ENCODE measurements around the gene KCNH8. TPM values are rescaled to one million over a fixed set of nuclear protein-coding genes. Genes with fewer than 3 reads are reported as not detected.

KCNH8 gene
- total RNA-seq, 1 experiment from 2014 or later = not detected

DNA sequence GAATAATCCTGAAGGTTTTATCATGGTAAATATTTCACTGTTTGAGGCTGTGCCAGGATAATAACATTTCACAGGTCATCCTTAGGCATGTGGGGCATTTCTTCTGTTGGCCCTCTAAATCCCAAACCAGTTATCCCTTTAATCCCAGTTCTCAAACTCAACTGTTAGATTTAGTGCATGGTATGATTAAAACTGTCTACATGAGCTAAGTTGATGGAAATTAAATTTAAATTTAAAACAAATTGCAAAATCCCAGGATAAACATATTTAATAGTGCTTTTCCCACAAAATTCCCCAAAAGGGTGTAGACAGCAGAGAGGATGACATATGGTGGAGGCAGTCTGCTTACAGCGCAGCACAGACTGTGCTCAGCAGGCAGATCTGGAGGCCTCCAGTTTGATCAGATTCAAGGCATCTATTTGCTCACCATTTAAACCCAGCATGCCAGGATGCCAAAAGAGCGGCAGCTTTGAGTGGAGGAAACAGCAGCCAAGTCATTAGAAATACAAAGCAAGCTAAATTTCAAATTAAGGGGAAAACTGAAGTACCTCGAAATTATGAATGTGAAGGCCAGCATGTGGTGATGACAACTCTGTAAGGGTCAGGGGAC lies 325.8 kb downstream of the KCNH8 start:
- Histone ChIP-seq H3K27me3 (no peaks in the 10 kb centered on the region), H3K9me3 (no peaks in the 10 kb centered on the region), H3K4me3 (no peak overlapping the region), H3K36me3 (no peaks in the 10 kb centered on the region)
- no peak for DNase-seq

DNA sequence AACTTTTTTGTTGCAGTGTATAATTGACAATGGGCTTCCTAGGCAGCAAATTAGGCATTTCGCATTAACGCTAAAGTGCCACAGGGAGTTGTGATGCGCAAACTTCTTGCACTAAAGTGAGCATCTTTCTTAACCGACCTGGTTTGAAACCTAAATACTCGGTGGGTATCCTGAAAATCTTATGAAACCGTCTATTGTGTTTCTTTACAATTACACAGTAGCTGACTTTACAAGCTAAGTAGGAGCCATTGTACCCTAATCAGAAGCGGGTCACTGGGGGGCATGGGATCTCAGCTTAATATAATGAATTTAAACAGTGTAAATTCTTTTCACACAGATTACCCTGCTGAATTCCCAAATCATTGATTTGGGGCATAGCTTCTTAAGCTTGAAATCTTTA lies 328.0 kb downstream of the KCNH8 start:
- no peaks in the 10 kb centered on the region for H3K9me3 ChIP-seq
- H3K27me3 ChIP-seq = no peaks in the 10 kb centered on the region
- H3K36me3 ChIP-seq = no peaks in the 10 kb centered on the region
- no peak overlapping the region for H3K4me3 ChIP-seq
- no peak for DNase-seq

DNA sequence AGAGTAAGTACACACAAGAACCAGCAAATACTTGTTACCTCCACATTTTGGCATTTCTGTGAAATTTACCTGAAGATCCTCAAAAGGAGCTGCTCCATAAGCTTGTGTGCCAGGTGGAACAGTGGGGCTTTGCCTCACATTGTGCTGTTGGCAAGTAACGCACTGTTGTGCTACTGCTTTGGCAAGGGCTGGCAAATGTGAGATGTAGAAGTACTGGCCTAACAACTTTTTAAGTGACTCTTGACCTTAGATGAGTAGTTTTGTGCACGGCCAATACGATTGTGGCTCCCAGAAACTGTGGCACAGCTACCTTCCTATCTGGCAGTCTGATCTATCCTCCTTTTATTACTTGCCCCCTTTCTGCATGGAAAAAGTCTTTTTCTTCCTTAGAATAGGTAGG lies 337.0 kb downstream of the KCNH8 start:
- no peak for DNase-seq
- H3K4me3 ChIP-seq = no peak overlapping the region
- no peaks in the 10 kb centered on the region for H3K9me3 ChIP-seq
- H3K27me3 ChIP-seq = no peaks in the 10 kb centered on the region
- H3K36me3 ChIP-seq = no peaks in the 10 kb centered on the region

DNA sequence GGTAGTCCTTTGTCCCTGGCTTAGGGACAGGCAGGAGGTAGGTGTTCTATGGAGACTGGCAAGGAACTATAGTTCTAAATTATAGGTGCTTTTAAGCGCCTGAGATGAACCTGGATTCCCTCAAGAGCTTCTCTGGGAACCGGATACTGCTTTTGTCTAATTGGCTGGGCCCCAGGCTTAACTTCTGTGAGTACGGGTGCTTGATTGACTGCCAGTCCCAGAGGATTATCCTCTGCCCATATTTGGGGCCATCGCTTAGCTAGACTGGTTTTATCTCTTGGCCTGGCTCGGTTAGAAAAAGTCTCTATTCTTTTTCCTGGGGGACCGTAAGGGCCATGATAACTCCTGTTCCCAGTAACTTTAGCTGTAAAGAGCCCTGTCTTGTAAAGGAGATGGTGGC lies 339.1 kb downstream of the KCNH8 start:
- Histone ChIP-seq H3K36me3 (no peaks in the 10 kb centered on the region), H3K9me3 (no peaks in the 10 kb centered on the region), H3K27me3 (no peaks in the 10 kb centered on the region), H3K4me3 (no peak overlapping the region)
- no peak for DNase-seq

DNA sequence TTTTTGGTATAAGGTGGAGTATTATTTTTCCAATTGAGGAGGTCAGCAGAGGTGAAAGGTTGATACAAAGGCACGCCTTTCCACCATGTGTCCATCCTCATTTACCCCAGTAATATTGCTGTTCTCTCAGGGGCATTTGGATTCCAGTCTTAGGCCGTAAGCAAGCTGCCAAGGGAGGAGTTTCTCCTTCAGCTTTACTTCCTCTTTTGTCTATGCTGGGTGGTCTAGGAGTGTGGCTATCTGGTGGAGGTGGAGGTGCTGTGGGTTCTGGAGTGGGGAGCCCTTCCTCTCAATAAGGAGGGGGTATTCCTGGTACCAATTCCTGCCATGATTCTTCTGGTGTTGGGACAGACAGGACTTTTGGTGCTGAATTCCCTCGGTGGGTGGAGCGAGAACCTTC lies 340.6 kb downstream of the KCNH8 start:
- DNase-seq = no peak
- H3K9me3 ChIP-seq = no peaks in the 10 kb centered on the region
- H3K36me3 ChIP-seq = no peaks in the 10 kb centered on the region
- no peak overlapping the region for H3K4me3 ChIP-seq
- no peaks in the 10 kb centered on the region for H3K27me3 ChIP-seq

DNA sequence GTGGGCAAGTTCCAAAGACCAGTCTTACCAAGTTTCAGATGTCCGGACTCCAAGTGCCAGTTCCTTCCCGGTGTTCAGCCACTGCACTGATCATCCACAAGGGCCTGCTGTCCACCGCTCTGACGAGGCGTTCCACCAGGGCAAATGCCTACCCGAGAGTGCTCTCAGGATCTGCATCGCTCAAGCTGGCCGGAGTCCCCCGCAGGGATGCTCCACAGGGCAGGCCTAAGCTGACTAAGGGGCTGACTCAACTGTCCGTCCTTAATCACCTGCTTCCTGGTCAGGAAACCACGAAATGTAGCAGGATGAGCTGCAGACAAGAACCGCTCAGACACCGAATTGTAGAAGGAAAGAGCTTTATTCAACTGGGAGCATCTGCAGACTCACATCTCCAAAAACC lies 341.6 kb downstream of the KCNH8 start:
- Histone ChIP-seq H3K9me3 (no peaks in the 10 kb centered on the region), H3K36me3 (no peaks in the 10 kb centered on the region), H3K27me3 (no peaks in the 10 kb centered on the region), H3K4me3 (no peak overlapping the region)
- no peak for DNase-seq

DNA sequence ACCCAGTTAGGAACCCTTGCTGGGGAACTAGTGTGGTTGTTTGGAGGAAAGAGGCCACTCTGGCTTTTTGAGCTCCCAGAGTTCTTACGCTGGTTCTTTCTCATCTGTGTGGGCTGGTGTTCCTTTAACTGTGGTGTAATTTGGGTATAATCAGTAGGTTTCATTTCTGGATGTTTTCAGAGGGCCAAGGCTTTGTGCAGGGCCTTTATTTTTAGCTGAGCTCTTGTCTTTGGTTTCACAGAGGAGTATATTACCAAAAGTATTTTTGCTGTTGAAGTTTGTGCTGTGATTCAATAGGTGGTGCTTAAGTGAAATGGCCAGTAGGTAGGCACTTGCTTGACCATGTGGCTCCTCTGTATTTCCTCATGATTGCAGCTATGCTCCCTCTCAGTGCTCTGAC lies 357.9 kb downstream of the KCNH8 start:
- Histone ChIP-seq H3K27me3 (no peaks in the 10 kb centered on the region), H3K9me3 (no peaks in the 10 kb centered on the region), H3K4me3 (no peak overlapping the region), H3K36me3 (no peaks in the 10 kb centered on the region)
- no peak for DNase-seq

DNA sequence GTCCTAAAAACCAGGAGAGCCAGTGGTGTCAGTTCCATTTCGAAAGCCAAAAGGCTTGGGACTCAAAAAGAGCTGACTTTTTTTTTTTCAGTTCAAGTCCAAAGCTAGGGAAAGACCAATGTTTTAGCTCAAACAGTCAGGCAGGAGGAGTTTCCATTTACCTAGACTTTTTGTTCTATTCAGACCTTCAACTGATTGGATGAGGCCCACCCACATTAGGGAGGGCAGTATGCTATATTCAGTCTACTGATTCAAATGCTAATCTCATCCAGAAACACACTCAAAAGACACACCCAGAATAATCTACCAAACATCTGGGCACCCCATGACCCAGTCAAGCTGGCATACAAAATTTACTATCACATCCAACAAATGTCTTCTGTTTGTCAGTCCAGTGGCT lies 374.0 kb downstream of the KCNH8 start:
- Histone ChIP-seq H3K4me3 (no peak overlapping the region), H3K9me3 (no peaks in the 10 kb centered on the region), H3K27me3 (no peaks in the 10 kb centered on the region), H3K36me3 (no peaks in the 10 kb centered on the region)
- no peak for DNase-seq

DNA sequence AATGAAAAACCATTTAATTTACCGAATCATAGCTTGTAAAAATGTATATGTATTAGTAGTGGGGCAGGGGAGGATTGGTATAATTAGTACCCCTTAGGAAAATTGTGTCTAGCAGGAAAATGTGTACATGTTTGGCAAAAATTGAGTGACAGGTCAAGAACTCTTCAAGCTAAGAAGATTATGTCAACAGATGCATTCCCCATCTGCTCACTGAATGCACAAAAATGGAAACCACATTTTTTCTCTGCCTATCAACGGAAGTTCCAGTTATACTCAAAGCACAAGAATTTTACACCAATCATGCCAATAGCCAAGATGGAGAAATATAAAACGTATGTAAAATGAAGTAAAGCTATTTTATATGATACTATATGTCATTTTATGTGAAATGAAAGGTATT lies 377.8 kb downstream of the KCNH8 start:
- Histone ChIP-seq H3K36me3 (no peaks in the 10 kb centered on the region), H3K4me3 (no peak overlapping the region), H3K9me3 (no peaks in the 10 kb centered on the region), H3K27me3 (no peaks in the 10 kb centered on the region)
- DNase-seq = no peak

DNA sequence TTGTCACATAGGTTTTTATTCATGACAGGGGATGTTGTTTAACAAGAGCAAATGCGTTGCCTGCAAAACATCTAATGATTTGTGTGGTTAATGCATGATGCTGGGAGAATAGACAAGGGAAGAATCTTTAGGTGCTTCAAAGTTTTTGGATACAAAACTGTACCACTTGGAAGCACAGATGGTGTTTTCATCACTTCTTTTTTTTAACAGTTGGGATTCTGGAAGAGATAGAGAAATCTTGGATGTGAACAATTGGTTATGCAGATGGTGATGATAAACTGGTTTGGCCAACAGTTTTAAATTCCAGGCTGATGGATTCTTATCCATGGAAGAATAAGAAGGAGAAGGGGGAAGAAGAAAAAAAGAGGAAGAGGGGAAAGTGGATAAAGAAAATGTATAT lies 379.4 kb downstream of the KCNH8 start:
- Histone ChIP-seq H3K9me3 (no peaks in the 10 kb centered on the region), H3K4me3 (no peak overlapping the region), H3K27me3 (no peaks in the 10 kb centered on the region), H3K36me3 (no peaks in the 10 kb centered on the region)
- DNase-seq = no peak

DNA sequence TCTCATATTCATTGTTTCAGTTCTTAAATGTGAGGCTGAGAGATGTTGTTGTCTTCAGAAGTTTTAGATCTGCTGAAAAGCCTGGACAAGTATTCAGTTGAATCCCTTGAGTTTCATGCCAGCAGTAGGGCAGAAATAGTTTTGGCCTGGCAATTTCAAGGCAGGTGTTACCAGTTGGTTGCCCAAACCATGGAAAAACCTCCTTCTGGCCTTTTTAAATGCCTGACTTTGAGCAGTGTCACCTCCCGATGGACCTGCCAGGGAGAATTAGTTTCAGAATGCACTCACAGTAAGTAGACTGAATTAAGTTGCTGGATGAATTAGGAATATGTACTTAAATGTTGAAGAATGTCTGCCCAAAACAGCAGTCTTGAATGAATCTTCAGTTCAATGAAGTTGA lies 383.1 kb downstream of the KCNH8 start:
- no peaks in the 10 kb centered on the region for H3K9me3 ChIP-seq
- no peaks in the 10 kb centered on the region for H3K36me3 ChIP-seq
- DNase-seq = no peak
- no peak overlapping the region for H3K4me3 ChIP-seq
- no peaks in the 10 kb centered on the region for H3K27me3 ChIP-seq

DNA sequence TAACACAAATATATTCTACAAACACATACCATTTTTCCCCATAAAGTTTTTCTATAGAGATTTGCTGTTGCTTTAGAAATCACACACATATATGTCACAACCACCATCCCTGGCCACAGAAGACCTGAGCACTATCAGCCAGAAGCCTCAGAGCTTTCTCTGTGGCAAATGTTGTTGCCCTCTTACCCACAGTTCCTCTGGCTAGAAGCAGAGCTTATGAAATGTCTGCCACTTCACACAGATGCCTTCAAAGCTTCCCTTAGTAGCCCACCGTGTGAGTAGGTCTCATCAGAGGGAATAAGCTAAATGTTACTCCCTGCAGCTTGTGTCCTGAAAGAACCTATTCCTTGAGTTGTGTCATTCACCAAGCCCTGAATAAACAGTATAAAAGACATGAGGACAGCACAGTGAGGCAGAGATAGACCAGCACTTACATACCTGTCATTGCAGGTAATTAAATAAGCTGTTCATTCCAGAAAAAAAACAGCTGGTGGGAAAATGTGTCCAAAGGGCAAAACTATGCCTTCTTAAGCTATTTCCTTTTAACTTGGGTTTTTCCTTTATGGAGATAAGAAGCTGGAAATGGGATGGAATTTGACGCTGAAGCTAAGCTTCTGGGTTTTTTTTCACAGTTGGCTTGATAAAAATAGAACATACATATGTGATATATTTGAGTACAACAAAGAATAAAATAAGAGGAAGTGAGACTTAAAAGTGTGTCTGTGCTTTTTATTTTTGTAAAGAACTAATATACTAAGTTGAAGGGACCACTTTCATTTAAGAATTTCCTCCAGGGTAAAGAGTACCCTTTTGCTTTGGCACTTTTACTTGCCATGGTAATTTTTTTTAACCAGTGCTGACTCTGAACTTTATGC lies 391.4 kb downstream of the KCNH8 start:
- DNase-seq = no peak
- Histone ChIP-seq H3K4me3 (no peak overlapping the region), H3K9me3 (no peaks in the 10 kb centered on the region), H3K36me3 (no peaks in the 10 kb centered on the region), H3K27me3 (no peaks in the 10 kb centered on the region)

DNA sequence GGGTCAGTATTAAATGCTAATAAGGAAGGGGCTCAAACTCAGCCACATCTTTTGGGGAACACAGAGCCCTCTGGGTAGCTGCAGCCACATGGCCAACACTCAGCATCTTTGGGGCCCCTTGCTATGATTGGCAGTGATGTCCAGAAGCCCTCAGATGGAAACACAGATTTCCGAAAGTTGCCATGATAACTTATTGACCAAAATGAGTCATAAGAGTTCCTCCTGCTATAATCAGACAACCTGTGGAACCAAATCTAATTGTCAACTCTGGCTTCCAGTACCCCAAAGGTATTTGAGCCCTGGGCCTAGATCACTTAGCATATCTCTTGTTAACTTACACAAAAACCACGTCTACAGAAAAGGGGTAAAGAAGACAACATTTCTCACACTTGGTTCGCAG lies 392.2 kb downstream of the KCNH8 start:
- DNase-seq = no peak
- no peaks in the 10 kb centered on the region for H3K36me3 ChIP-seq
- H3K9me3 ChIP-seq = no peaks in the 10 kb centered on the region
- H3K27me3 ChIP-seq = no peaks in the 10 kb centered on the region
- no peak overlapping the region for H3K4me3 ChIP-seq

DNA sequence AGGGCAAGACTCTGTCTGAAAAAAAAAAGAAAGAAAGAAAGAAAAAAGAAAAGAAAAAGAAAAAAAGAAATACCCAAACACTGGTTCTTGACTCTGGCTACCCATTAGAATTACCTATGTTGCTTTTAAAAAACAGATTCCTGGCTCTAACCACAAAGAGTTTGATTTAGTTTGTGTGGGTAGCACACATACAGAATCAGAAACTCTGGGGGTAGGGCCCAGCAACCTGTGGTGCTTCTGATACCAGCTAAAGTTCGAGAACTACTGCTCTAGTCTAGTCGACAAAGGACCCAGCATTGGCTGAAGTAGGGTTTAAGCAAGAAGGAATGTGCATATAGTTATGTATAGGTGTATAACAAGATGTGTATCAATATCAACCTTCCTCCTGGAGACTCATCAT lies 393.0 kb downstream of the KCNH8 start:
- Histone ChIP-seq H3K9me3 (no peaks in the 10 kb centered on the region), H3K4me3 (no peak overlapping the region), H3K27me3 (no peaks in the 10 kb centered on the region), H3K36me3 (no peaks in the 10 kb centered on the region)
- DNase-seq = no peak

DNA sequence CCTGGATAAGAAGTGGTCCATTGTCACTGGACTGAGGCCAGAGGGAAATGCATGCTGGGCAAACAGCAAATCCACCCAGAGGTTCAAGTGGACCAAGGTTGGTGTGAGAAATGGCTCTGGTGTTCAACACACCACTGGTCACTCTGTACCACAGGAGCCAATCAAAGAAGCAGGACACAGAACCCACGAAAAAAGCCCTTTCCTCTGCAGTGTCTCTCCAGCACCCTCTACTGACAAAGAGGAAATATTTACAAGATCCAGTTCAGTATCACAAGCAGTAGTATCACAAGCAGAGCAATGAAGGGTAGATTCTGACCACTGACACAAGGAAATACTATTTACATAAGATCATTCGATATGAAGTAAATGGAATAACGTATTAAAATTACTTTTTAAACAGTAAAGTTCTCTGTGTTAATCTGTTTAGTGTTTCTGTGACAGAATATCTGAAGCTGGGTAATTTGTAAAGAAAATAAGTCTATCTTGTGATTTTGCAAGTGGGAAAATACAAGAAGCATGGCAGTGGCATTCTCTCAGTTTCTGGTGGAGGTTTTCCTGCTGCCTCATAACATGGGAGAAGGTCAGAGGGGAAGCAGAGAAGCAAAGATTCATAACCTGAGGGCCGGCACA lies 395.0 kb downstream of the KCNH8 start:
- Histone ChIP-seq H3K36me3 (no peaks in the 10 kb centered on the region), H3K27me3 (no peaks in the 10 kb centered on the region), H3K9me3 (no peaks in the 10 kb centered on the region), H3K4me3 (no peak overlapping the region)
- DNase-seq = peak; percentile 0

DNA sequence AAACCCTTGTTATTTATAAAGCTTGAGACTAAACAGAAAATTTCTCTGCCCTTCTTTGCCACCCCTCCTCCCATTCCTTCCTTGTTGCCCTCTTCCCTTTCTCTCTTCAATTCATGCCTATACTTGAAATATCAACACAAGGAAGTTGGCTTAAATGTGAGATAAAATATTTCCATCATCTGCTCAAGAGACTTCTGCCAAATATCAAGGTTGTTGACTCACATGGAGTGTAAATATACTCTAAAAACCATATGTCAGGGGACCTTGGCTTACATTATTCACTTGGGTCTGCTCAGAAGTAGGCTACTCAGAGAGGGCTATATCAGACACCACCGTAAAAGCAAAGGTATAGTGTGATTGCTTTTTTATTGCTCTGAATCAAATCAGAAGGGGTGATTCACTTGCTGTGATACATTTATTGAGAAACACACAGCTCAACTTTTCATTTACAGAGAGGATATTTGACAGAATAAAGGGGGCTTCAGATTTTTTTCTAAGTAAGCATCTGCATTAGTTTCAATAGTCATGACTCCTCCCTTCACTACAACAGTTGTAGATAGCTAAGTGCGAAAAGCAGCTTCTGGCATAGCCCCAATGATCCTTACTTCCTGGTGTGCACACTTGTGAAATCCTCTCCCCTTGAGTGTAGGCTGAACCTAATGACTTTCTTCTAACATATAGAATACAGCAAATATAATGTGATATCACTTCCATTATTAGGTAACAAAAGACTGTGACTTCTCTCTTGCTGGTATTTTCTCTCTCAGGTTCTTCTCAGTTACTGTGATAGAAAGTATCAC lies 399.6 kb downstream of the KCNH8 start:
- DNase-seq = no peak
- Histone ChIP-seq H3K27me3 (no peaks in the 10 kb centered on the region), H3K4me3 (no peak overlapping the region), H3K9me3 (no peaks in the 10 kb centered on the region), H3K36me3 (no peaks in the 10 kb centered on the region)

Measured in MG63 (cell line).